Activated T-cell treated with anti-CD3 and anti-CD28 coated beads, Interleukin-2, amount 50 U/mL, for 72 hours (primary cell): ENCODE data around the gene SETD1A. TPM values are rescaled to one million over a fixed set of nuclear protein-coding genes. Genes with fewer than 3 reads are reported as not detected.

Experiments
- ATAC-seq, 2 donors: fragments of 150-1000 bp; cut with Tn5 transposase; replicated peaks in 1 of 2; 2 replicates each; pipeline ENCODE4 v1.10.0; 2021; ENCODE audit warnings: moderate library complexity in 2 of 2, mild to moderate bottlenecking in 1 of 2
- DNase-seq, 2 donors: peaks; one replicate each; pipeline ENCODE4 v3.0.0; 2021 to 2022; ENCODE audit warnings: mixed read lengths in 1 of 2
- H3K27ac Mint-ChIP-seq: one replicate; pipeline ENCODE4 v1.8.0; 2022; ENCODE audit warnings: mild to moderate bottlenecking, moderate library complexity, mixed read lengths
- H3K27me3 Mint-ChIP-seq: one replicate; pipeline ENCODE4 v1.8.0; 2022; ENCODE audit warnings: low read depth, mixed read lengths
- H3K36me3 Mint-ChIP-seq, 2 donors: one replicate each; pipeline ENCODE4 v1.8.0; 2022; ENCODE audit warnings: mixed read lengths in 2 of 2, mild to moderate bottlenecking in 1 of 2; ENCODE audit not compliant: insufficient read depth in 2 of 2
- H3K4me1 Mint-ChIP-seq: one replicate; pipeline ENCODE4 v1.8.0; 2022; ENCODE audit warnings: low read depth, mixed read lengths
- H3K4me3 Mint-ChIP-seq, 2 donors: one replicate each; pipeline ENCODE4 v1.8.0; 2022; ENCODE audit warnings: mild to moderate bottlenecking in 2 of 2, mixed read lengths in 2 of 2, moderate library complexity in 2 of 2
- H3K9me3 Mint-ChIP-seq, 2 donors: one replicate each; pipeline ENCODE4 v1.8.0; 2022; ENCODE audit warnings: mixed read lengths in 2 of 2
- total RNA-seq, 2 donors: library from RNA; stranded (reverse); gene quantifications; one replicate each; pipeline ENCODE4 v1.2.3, GENCODE V29; 2022

Gene SETD1A
- total RNA-seq, 2 donors from 2014 or later = 19.1 to 25.5 TPM

GRCh38 chr16:31022544-31023251 lies 65.1 kb downstream of the SETD1A start:
- Mint-ChIP-seq H3K36me3 (no peaks in the 10 kb centered on the region), H3K27me3 (no peaks in the 10 kb centered on the region), H3K4me1 (no peaks in the 10 kb centered on the region), H3K27ac (no peak overlapping the region), H3K9me3 (no peaks in the 10 kb centered on the region), H3K4me3 (no peak overlapping the region)
- DNase-seq (no peak), ATAC-seq (no peak)

DNA sequence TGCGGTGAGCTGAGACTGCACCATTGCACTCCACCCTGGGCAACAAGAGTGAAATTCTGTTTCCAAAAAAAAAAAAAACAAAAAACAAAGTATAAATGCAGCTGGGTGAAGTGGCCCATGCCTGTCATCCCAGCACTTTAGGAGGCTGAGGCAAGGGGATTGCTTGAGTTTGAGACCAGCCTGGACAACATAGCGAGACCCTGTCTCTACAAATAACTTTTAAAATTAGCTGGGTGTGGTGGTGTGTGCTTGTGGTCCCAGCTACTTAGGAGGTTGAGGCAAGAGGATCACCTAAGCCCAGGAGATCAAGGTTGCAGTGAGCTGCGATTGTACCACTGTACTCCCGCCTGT lies 65.7 kb downstream of the SETD1A start:
- no peak overlapping the region for H3K4me3 Mint-ChIP-seq
- no peak for ATAC-seq
- no peaks in the 10 kb centered on the region for H3K9me3 Mint-ChIP-seq
- no peaks in the 10 kb centered on the region for H3K36me3 Mint-ChIP-seq
- no peak for DNase-seq
- no peaks in the 10 kb centered on the region for H3K4me1 Mint-ChIP-seq
- H3K27me3 Mint-ChIP-seq = no peaks in the 10 kb centered on the region
- no peak overlapping the region for H3K27ac Mint-ChIP-seq

- DNase-seq (no peak), ATAC-seq (no peak)
- no peak overlapping the region for H3K27ac Mint-ChIP-seq
- no peaks in the 10 kb centered on the region for H3K9me3 Mint-ChIP-seq
- H3K4me1 Mint-ChIP-seq = no peaks in the 10 kb centered on the region
- no peak overlapping the region for H3K4me3 Mint-ChIP-seq
- H3K27me3 Mint-ChIP-seq = no peaks in the 10 kb centered on the region
- H3K36me3 Mint-ChIP-seq = no peaks in the 10 kb centered on the region
Measured at GRCh38 chr16:31023627-31024226, 66.2 kb downstream of the SETD1A start.

GRCh38 chr16:31025339-31025738 lies 67.8 kb downstream of the SETD1A start:
- H3K36me3 Mint-ChIP-seq = no peaks in the 10 kb centered on the region
- H3K4me1 Mint-ChIP-seq = no peaks in the 10 kb centered on the region
- ATAC-seq = no peak

GRCh38 chr16:31029272-31029671 lies 71.7 kb downstream of the SETD1A start:
- Mint-ChIP-seq H3K27me3 (no peaks in the 10 kb centered on the region), H3K27ac (no peak overlapping the region), H3K36me3 (peaks cover 2 to 3% of the 10 kb centered on the region in 2 donors), H3K4me3 (no peak overlapping the region), H3K4me1 (peaks cover 21% of the 10 kb centered on the region), H3K9me3 (no peaks in the 10 kb centered on the region)
- DNase-seq = no peak
- ATAC-seq = no peak

More at GRCh38 chr16:31025339-31025738, 67.8 kb downstream of the SETD1A start:
- H3K9me3 Mint-ChIP-seq = no peaks in the 10 kb centered on the region
- DNase-seq = no peak
- no peak overlapping the region for H3K27ac Mint-ChIP-seq
- no peaks in the 10 kb centered on the region for H3K27me3 Mint-ChIP-seq
- H3K4me3 Mint-ChIP-seq = no peak overlapping the region

DNA sequence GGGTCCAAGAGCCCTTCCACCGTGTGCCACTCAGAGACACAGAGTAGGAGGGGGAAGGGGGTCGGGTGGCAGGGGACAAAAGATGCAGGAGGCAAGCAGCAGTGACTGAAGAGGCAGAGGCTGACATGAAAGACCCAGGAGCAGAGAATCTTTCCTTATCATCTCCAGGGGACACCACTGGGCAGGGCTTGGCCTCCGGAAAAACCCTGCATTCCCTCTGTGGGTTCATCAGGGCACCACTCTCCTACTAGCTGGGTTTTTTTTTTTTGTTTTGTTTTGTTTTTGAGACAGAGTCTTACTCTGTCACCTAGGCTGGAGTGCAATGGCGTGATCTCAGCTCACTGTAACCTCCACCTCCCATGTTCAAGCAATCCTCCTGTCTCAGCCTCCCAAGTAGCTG lies 73.7 kb downstream of the SETD1A start:
- no peaks in the 10 kb centered on the region for H3K27me3 Mint-ChIP-seq
- H3K36me3 Mint-ChIP-seq = peaks cover 3 to 8% of the 10 kb centered on the region in 2 donors
- H3K9me3 Mint-ChIP-seq = no peaks in the 10 kb centered on the region
- no peak overlapping the region for H3K4me3 Mint-ChIP-seq
- ATAC-seq (no peak), DNase-seq (no peak)
- H3K4me1 Mint-ChIP-seq = peaks cover 31% of the 10 kb centered on the region
- H3K27ac Mint-ChIP-seq = no peak overlapping the region

DNA sequence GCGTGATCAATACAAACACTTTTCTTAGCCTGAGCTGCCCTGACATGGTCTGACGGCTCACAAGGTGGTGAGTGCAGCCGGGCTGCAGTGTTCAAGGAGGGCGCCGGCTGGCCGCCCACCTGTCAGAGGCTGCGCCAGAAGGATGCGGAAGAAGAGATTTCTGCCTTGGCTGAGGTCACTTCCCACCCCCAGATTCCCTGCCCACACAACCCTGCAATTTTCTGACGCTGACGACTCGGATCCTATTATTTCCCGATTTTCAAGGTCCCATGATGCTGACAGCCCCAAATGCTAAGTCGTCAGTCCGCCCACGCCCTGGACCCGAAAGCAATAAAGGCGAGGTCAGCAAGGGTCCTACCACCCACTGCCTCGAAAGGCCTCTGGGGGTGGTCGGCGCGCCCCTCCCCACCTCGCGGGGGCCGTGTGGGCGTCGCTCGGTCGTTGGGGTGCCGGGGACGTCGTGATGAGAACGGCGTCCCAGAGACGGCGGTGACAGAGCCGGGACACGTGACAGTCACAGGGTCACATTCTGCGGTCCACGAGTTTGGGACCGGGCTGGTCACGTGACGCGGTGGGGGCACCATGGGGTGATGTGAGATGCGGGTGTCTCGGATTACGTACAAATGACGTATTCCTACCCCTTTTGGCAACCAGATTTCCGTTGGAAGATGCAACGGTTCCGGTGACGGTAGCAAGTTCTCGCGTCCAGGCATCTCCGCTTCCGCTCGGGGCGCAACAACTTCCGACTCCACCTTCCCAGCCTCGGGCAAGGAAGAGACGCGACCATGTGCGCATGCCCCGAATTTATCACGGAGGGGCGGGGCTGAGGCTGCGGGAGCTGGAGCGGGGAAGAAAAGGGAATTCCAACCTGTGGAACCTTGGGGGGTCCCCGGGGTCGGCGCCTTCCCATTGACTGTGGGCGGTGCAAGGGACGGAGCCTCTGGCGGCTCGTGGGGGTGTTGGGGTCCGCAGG lies 75.5 kb downstream of the SETD1A start, which contains the start of gene STX4:
STX4 (plus strand) TSS at position 823 of the 973 bp plus-strand sequence. CDS start 248 bp downstream, outside the sequence.
- H3K4me1 Mint-ChIP-seq = peaks cover 33% of the 10 kb centered on the region
- H3K4me3 Mint-ChIP-seq = peak within 1 kb of the TSS; percentile 83 to 98
- no peaks in the 10 kb centered on the region for H3K27me3 Mint-ChIP-seq
- DNase-seq (peak; percentile 96 to 97), ATAC-seq (peak; percentile 86 to 88)
- H3K27ac Mint-ChIP-seq = peak within 1 kb of the TSS; percentile 77
- H3K36me3 Mint-ChIP-seq = peaks cover 3 to 12% of the 10 kb centered on the region in 2 donors
- H3K9me3 Mint-ChIP-seq = no peaks in the 10 kb centered on the region

DNA sequence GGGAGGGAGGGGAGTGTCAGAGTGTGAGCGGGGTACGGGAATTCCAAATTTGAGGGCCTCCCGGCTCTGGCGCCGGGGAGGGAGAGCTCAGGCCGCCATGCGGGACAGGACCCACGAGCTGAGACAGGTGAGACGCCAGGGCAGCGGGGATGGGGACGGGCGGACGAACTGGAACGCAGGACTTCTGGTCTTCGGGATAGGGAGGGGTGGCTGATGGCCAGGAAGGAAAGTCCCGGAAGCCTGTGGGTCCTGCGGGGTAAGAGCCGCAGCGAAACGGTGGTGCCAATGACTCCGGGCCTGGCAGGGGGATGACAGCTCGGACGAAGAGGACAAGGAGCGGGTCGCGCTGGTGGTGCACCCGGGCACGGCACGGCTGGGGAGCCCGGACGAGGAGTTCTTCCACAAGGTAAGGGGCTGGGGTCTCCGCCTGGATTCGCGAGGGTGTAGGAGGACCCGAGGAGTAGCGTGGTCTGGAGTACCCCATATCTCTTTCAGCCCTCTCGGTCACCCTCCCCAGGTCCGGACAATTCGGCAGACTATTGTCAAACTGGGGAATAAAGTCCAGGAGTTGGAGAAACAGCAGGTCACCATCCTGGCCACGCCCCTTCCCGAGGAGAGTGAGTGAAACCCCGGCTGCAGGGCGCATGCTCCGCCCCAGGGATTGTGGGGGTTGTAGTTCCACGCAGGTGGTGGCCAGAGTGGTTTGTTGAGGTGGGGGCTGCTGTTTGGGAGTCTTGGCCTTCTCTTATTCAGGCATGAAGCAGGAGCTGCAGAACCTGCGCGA lies 76.3 kb downstream of the SETD1A start:
- H3K4me1 Mint-ChIP-seq = peaks cover 33% of the 10 kb centered on the region
- peak; percentile 42 to 47 for ATAC-seq
- H3K36me3 Mint-ChIP-seq = peaks cover 3 to 12% of the 10 kb centered on the region in 2 donors
- H3K9me3 Mint-ChIP-seq = no peaks in the 10 kb centered on the region
- peak overlapping the region; percentile 83 to 98 for H3K4me3 Mint-ChIP-seq
- peak overlapping the region; percentile 53 for H3K27ac Mint-ChIP-seq
- DNase-seq = peak; percentile 89 to 90
- no peaks in the 10 kb centered on the region for H3K27me3 Mint-ChIP-seq

Other genes starting within 250 kb of the SETD1A start
- gene PHKG2, start 209.3 kb upstream of the SETD1A start, total RNA-seq = 10 to 100 TPM; 38.0 to 38.5 TPM
- gene CFAP119, start 195.7 kb upstream of the SETD1A start, total RNA-seq = 1 to 10 TPM; 3.2 to 4.7 TPM
- gene RNF40, start 195.4 kb upstream of the SETD1A start, total RNA-seq = 10 to 100 TPM; 60.2 to 63.5 TPM
- 1 to 10 TPM; 3.7 TPM for gene ZNF629, start 170.5 kb upstream of the SETD1A start, total RNA-seq
- gene BCL7C, start 63.7 kb upstream of the SETD1A start, total RNA-seq = 10 to 100 TPM; 21.7 to 23.2 TPM
- under 1 TPM; 0.25 to 0.72 TPM for gene CTF1, start 61.1 kb upstream of the SETD1A start, total RNA-seq
- gene FBXL19, start 34.2 kb upstream of the SETD1A start, total RNA-seq = 10 to 100 TPM; 24.9 to 25.7 TPM
- 10 to 100 TPM; 13.6 to 15.6 TPM for gene ORAI3, start 8.7 kb upstream of the SETD1A start, total RNA-seq
- 1 to 10 TPM; 2.4 to 4.7 TPM for gene HSD3B7, start 27.5 kb downstream of the SETD1A start, total RNA-seq
- gene STX1B, start 52.9 kb downstream of the SETD1A start, total RNA-seq = 1 to 10 TPM; 2.2 to 6.1 TPM
- 10 to 100 TPM; 51.8 to 54.7 TPM for gene STX4, start 75.8 kb downstream of the SETD1A start, total RNA-seq
- 1 to 10 TPM; 6.9 to 7.8 TPM for gene ZNF668, start 116.5 kb downstream of the SETD1A start, total RNA-seq
- gene ZNF646, start 116.7 kb downstream of the SETD1A start, total RNA-seq = 10 to 100 TPM; 23.0 to 24.1 TPM
- gene PRSS53, start 131.2 kb downstream of the SETD1A start, total RNA-seq = 1 to 10 TPM; 6.2 to 7.7 TPM
- 10 to 100 TPM; 52.2 to 55.6 TPM for gene VKORC1, start 137.0 kb downstream of the SETD1A start, total RNA-seq
- gene BCKDK, start 150.6 kb downstream of the SETD1A start, total RNA-seq = 10 to 100 TPM; 21.6 to 24.5 TPM
- 10 to 100 TPM; 50.8 to 55.5 TPM for gene KAT8, start 159.9 kb downstream of the SETD1A start, total RNA-seq
- gene PRSS8, start 178.0 kb downstream of the SETD1A start, total RNA-seq = not detected
- gene PRSS36, start 192.3 kb downstream of the SETD1A start, total RNA-seq = under 1 TPM; 0.19 TPM
- gene FUS, start 222.4 kb downstream of the SETD1A start, total RNA-seq = 100 to 1,000 TPM; 411 to 528 TPM
- 10 to 100 TPM in 1 of 2 donors, 1 to 10 TPM in 1; 7.4 to 13.6 TPM for gene PYCARD, start 245.0 kb downstream of the SETD1A start, total RNA-seq